Measurements from ENCODE around the gene CERS5.

CERS5 gene

DNA sequence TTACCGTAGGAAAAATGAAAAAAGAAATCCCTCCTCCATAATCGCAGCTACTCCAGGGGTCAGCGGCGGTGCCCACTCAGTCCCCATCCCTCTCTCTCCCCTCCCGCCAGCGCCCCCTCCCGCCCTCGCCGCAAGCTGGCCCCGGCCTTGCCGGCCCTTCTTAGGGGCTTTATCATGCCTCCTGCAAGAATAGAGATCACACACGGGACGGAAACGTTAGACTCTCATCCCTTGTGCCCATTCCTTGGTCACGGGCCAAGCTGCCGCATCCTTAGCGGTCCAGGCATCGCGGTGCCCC, 55.8 kb downstream of the CERS5 start:
- peak overlapping the region; percentile 94 for H3K4me3 ChIP-seq (replicated peaks; ENCODE audit: low read depth, low read length)
- TF ChIP-seq, protein P1, sequence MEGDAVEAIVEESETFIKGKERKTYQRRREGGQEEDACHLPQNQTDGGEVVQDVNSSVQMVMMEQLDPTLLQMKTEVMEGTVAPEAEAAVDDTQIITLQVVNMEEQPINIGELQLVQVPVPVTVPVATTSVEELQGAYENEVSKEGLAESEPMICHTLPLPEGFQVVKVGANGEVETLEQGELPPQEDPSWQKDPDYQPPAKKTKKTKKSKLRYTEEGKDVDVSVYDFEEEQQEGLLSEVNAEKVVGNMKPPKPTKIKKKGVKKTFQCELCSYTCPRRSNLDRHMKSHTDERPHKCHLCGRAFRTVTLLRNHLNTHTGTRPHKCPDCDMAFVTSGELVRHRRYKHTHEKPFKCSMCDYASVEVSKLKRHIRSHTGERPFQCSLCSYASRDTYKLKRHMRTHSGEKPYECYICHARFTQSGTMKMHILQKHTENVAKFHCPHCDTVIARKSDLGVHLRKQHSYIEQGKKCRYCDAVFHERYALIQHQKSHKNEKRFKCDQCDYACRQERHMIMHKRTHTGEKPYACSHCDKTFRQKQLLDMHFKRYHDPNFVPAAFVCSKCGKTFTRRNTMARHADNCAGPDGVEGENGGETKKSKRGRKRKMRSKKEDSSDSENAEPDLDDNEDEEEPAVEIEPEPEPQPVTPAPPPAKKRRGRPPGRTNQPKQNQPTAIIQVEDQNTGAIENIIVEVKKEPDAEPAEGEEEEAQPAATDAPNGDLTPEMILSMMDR (IDR thresholded peaks at IDR 0.05; ENCODE audit: low read depth, low read length, missing control alignments) = no peak
- no peak for DNase-seq (ENCODE audit: extremely low read depth, low read depth)

DNA sequence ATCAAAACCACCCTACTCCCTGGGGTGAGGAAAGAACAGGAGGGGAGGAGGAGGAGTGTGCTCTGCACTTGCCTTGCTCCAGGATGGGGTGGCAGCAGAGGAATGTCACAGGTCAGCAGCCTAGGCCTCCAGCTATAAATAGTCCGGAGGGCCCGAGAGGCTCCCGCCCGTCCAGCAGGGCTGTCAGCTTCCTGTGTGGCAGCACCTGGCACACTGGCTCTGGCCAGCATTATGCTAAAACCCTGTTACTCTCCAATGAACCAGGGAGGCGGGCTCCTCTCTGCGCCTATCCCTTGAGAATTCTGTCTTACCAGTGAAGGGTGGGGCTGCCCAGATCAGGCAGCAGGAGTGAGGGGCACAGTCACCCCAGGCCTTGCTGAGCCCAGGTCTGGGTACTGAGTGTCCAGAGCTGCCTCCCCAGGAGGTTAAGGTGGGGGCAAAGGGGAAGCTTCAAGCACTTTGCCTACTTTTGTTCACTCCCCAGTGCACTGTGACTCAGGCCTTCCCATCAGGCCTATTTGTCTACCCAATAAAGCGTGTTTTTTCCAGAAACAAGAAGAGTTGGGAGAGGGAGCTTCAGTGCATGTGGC, 56.3 kb downstream of the CERS5 start:
- no peak overlapping the region for H3K4me3 ChIP-seq (replicated peaks; ENCODE audit: low read depth, low read length)
- no peak for DNase-seq (ENCODE audit: extremely low read depth, low read depth)
- TF ChIP-seq, protein P1 (IDR thresholded peaks at IDR 0.05; ENCODE audit: low read depth, low read length, missing control alignments) = no peak

- H3K4me3 ChIP-seq (replicated peaks; ENCODE audit: low read depth, low read length) = no peak overlapping the region
- TF ChIP-seq, protein P1 (IDR thresholded peaks at IDR 0.05; ENCODE audit: low read depth, low read length, missing control alignments) = no peak
- peak; percentile 24 for DNase-seq (ENCODE audit: extremely low read depth, low read depth)
These were observed 56.9 kb downstream of the CERS5 start for GRCh38 chr12:50110127-50110761.

- DNase-seq (ENCODE audit: extremely low read depth, low read depth) = no peak
- TF ChIP-seq, protein P1 (IDR thresholded peaks at IDR 0.05; ENCODE audit: low read depth, low read length, missing control alignments) = no peak
- no peak overlapping the region for H3K4me3 ChIP-seq (replicated peaks; ENCODE audit: low read depth, low read length)
These were observed 57.9 kb downstream of the CERS5 start for GRCh38 chr12:50109319-50109718.

- DNase-seq (ENCODE audit: extremely low read depth, low read depth) = no peak
- TF ChIP-seq, protein P1 (IDR thresholded peaks at IDR 0.05; ENCODE audit: low read depth, low read length, missing control alignments) = no peak
- no peak overlapping the region for H3K4me3 ChIP-seq (replicated peaks; ENCODE audit: low read depth, low read length)
These were observed 59.5 kb downstream of the CERS5 start for GRCh38 chr12:50107416-50108268.

DNA sequence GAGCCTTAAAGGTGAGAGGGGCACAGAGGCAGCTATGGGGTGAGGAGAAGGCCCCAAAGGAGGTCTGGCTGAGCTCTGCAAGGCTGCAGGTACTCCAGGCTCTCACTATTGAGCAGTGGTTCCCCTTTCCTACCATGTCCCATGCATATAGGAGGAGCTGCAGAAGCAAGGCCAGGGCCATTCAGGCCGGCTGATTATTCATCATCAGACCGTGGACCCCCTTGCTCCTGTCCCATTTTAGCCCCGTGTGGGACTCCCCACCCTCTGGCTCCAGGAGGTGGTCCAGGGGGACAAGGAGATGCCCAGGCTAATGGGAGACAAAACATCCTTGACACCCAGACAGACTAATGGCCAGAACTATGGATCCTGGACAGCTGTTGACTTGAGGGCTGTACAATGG, 60.3 kb downstream of the CERS5 start:
- DNase-seq (ENCODE audit: extremely low read depth, low read depth) = no peak
- H3K4me3 ChIP-seq (replicated peaks; ENCODE audit: low read depth, low read length) = no peak overlapping the region
- TF ChIP-seq, protein P1 (IDR thresholded peaks at IDR 0.05; ENCODE audit: low read depth, low read length, missing control alignments) = no peak
